HG02571 (cell line): ENCODE results near the gene ITSN2.

ENCODE experiments used
- ATAC-seq: cut with Tn5 transposase; IDR thresholded peaks from one replicate; pipeline ENCODE4 v1.9.1; 2021; ENCODE audit warnings: mild to moderate bottlenecking, moderate library complexity; ENCODE audit not compliant: unreplicated experiment

The ITSN2 gene

GRCh38 chr2:24189551-24189950, 170.8 kb downstream of the ITSN2 start:
- ATAC-seq = no peak

GRCh38 chr2:24183366-24184069, 176.8 kb downstream of the ITSN2 start:
- ATAC-seq = no peak

GRCh38 chr2:24182507-24182906, 177.8 kb downstream of the ITSN2 start:
- ATAC-seq = no peak

- no peak for ATAC-seq
These were observed 178.5 kb downstream of the ITSN2 start for GRCh38 chr2:24181849-24182248.

GRCh38 chr2:24179683-24180082, 180.7 kb downstream of the ITSN2 start:
- ATAC-seq = no peak

- no peak for ATAC-seq
These were observed 184.0 kb downstream of the ITSN2 start for GRCh38 chr2:24176326-24176725.

- ATAC-seq = no peak
These were observed 184.6 kb downstream of the ITSN2 start for GRCh38 chr2:24175631-24176187.

GRCh38 chr2:24174851-24175277, 185.5 kb downstream of the ITSN2 start, which contains the start of gene FAM228A:
FAM228A (plus strand) TSS chr2:24175053; CDS start chr2:24175481, 428 bp downstream.
- ATAC-seq = no peak

- no peak for ATAC-seq
These were observed 191.3 kb downstream of the ITSN2 start for GRCh38 chr2:24169023-24169422.

GRCh38 chr2:24164416-24164973, 195.8 kb downstream of the ITSN2 start:
- no peak for ATAC-seq

GRCh38 chr2:24163601-24164000, 196.7 kb downstream of the ITSN2 start:
- ATAC-seq = no peak

- ATAC-seq = no peak
These were observed 197.2 kb downstream of the ITSN2 start for GRCh38 chr2:24163186-24163585.

GRCh38 chr2:24162494-24162893, 197.8 kb downstream of the ITSN2 start:
- ATAC-seq = no peak

GRCh38 chr2:24160761-24161160, 199.6 kb downstream of the ITSN2 start:
- no peak for ATAC-seq

GRCh38 chr2:24159708-24160107, 200.6 kb downstream of the ITSN2 start:
- ATAC-seq = no peak

- no peak for ATAC-seq
These were observed 202.2 kb downstream of the ITSN2 start for GRCh38 chr2:24158131-24158530.

GRCh38 chr2:24153478-24153877, 206.9 kb downstream of the ITSN2 start:
- no peak for ATAC-seq
